ENCODE data around the gene RAB3IL1. TPM values are rescaled to one million over a fixed set of nuclear protein-coding genes. Genes with fewer than 3 reads are reported as not detected.

The RAB3IL1 gene
- total RNA-seq, 1 experiment from 2014 or later, result 7.9 TPM

DNA sequence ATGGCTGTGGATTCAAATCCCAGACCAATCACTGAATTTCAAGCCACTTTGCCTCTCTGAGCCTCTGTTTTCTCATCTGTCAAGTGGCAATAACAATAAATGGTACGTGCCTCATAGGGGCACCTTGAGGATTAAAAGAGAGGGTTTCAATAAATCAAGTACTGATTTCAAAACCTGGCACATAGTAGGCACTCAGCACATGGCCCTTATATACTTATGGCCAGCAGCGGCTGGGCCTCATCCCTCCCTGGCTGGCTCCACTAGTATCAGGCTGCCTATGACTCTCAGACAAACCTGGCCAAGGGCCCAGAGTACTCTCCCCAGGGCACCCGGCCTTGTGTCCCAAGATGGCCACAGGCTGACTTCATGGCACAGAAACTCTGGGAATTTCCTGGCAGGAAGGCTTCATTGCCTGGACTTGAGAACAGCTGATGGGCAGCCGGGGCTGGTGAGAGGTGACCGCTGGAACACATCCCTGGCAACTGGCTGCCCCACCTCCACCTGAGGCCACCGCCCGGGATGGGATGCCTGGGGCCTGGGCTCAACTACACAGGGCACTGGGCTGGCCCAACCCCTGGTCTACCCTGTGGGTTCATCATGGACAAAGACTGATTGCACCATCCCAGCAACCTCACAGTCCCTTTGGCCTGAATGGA is 29.4 kb downstream of the RAB3IL1 start:
- ChIA-PET POLR2A (ENCODE audit: unreplicated experiment) (no interaction called here), CTCF (no interaction called here)
- TF ChIP-seq, protein P1, sequence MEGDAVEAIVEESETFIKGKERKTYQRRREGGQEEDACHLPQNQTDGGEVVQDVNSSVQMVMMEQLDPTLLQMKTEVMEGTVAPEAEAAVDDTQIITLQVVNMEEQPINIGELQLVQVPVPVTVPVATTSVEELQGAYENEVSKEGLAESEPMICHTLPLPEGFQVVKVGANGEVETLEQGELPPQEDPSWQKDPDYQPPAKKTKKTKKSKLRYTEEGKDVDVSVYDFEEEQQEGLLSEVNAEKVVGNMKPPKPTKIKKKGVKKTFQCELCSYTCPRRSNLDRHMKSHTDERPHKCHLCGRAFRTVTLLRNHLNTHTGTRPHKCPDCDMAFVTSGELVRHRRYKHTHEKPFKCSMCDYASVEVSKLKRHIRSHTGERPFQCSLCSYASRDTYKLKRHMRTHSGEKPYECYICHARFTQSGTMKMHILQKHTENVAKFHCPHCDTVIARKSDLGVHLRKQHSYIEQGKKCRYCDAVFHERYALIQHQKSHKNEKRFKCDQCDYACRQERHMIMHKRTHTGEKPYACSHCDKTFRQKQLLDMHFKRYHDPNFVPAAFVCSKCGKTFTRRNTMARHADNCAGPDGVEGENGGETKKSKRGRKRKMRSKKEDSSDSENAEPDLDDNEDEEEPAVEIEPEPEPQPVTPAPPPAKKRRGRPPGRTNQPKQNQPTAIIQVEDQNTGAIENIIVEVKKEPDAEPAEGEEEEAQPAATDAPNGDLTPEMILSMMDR (conservative IDR thresholded peaks at IDR 0.05; ENCODE audit: low read depth, low read length), result no peak
- TF ChIP-seq EZH2 (IDR thresholded peaks at IDR 0.05; ENCODE audit: low read length, unreplicated experiment) (no peak), EZH2phosphoT487 (IDR thresholded peaks at IDR 0.05; ENCODE audit: borderline replicate concordance, low read length) (no peak)
- Histone ChIP-seq H3K9me3 (ENCODE audit: low read length) (no peaks in the 10 kb centered on the region), H4K20me1 (ENCODE audit: low read length) (no peaks in the 10 kb centered on the region), H2AFZ (ENCODE audit: low read length) (no peak overlapping the region), H3K9me2 (replicated peaks; ENCODE audit: low read length) (no peaks in the 10 kb centered on the region), H3K27ac (ENCODE audit: low read length) (no peak overlapping the region), H3K9ac (ENCODE audit: low read length) (no peak overlapping the region), H3K4me1 (ENCODE audit: insufficient read depth, low read length) (peaks cover 12% of the 10 kb centered on the region), H3K4me2 (ENCODE audit: low read length) (no peak overlapping the region), H3F3A (ENCODE audit: low read length, unreplicated experiment) (no peaks in the 10 kb centered on the region), H3K36me3 (ENCODE audit: low read depth, low read length) (no peaks in the 10 kb centered on the region), H3K4me3 (ENCODE audit: low read length) (no peak overlapping the region), H3K79me2 (ENCODE audit: low read length) (peaks cover 10% of the 10 kb centered on the region; the same call in 1 of the 2 replicates), H3K27me3 (ENCODE audit: low read length) (no peaks in the 10 kb centered on the region)
- DNase-seq, result peak; percentile 47
- BruUV-seq (replicated peaks), result no TSS peak
- ATAC-seq, result no peak
- intact Hi-C loops (cut with micrococcal nuclease), result no loop called here

DNA sequence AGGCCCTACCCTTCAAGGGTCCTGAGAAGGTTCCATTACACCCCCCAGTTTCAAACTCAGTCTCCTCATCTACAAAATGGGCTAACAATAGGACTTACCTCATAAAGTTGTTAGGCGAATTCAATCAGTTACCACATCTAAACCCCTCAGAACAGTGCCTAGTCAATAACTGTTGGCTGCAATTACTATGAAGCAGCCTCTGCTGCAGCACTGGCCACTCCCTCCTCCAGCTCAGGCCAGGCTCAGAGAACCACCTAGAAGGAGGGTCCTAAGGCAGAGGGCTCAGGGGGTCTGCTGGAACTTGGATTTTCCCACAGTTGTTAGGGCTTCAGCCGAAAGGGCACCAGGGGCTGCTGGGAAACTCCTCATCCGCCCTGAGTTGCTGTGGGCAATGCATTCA is 30.7 kb downstream of the RAB3IL1 start:
- no peak overlapping the region for H3K4me2 ChIP-seq (ENCODE audit: low read length)
- no peak overlapping the region for H3K9ac ChIP-seq (ENCODE audit: low read length)
- peaks cover 12% of the 10 kb centered on the region for H3K4me1 ChIP-seq (ENCODE audit: insufficient read depth, low read length)
- BruUV-seq (replicated peaks), result no TSS peak
- intact Hi-C loops (cut with micrococcal nuclease), result no loop called here
- no peak overlapping the region for H3K4me3 ChIP-seq (ENCODE audit: low read length)
- H3K36me3 ChIP-seq (ENCODE audit: low read depth, low read length), result no peaks in the 10 kb centered on the region
- TF ChIP-seq, protein P1 (conservative IDR thresholded peaks at IDR 0.05; ENCODE audit: low read depth, low read length), result no peak
- TF ChIP-seq EZH2 (IDR thresholded peaks at IDR 0.05; ENCODE audit: low read length, unreplicated experiment) (no peak), EZH2phosphoT487 (IDR thresholded peaks at IDR 0.05; ENCODE audit: borderline replicate concordance, low read length) (no peak)
- CTCF ChIA-PET, result no interaction called here
- no peak overlapping the region for H2AFZ ChIP-seq (ENCODE audit: low read length)
- H3F3A ChIP-seq (ENCODE audit: low read length, unreplicated experiment), result no peaks in the 10 kb centered on the region
- no peaks in the 10 kb centered on the region for H3K27me3 ChIP-seq (ENCODE audit: low read length)
- no peaks in the 10 kb centered on the region for H4K20me1 ChIP-seq (ENCODE audit: low read length)
- H3K79me2 ChIP-seq (ENCODE audit: low read length), result peaks cover 10% of the 10 kb centered on the region; the same call in 1 of the 2 replicates
- no peak overlapping the region for H3K27ac ChIP-seq (ENCODE audit: low read length)
- no peak for ATAC-seq
- POLR2A ChIA-PET (ENCODE audit: unreplicated experiment), result no interaction called here
- H3K9me3 ChIP-seq (ENCODE audit: low read length), result no peaks in the 10 kb centered on the region
- no peaks in the 10 kb centered on the region for H3K9me2 ChIP-seq (replicated peaks; ENCODE audit: low read length)
- no peak for DNase-seq

DNA sequence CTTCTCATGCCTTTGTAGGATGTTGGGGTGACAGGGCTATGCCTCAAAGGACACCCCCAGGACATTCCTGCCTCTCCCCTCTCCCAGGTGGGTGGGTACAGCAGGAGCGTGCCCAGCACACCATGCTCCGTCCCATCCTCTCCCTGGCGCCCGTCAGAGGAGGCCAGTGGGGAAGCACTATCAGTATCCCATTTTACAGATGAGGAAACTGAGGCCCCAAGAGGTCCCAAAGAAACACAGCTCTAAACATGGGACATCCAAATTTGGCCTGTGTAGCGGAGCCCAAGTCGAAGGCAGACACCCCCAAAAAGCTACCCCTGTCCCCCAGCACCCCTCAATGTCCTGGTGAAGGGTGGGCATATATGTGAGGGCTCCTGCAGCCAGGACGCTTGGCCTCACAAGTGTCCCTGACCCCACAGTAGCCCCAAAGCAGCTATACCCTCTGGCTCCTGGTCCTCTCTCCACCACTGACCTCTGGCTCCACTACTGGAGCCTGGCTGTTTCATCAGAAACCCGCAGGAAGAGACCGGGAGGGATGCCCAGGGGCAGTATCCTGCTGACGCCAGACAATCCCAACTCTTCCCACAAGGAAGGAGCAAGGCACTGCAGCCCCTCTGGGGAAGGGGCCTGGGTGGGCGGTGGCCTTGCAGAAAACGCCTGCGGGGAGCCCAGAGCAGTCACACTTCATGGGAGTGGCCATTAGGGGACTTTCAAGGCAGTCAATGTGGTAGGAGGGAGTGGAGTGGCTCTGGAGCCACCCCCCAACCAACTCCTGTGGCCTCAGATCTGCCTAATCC is 31.4 kb downstream of the RAB3IL1 start:
- H3K27ac ChIP-seq (ENCODE audit: low read length), result no peak overlapping the region
- ChIA-PET POLR2A (ENCODE audit: unreplicated experiment) (no interaction called here), CTCF (no interaction called here)
- H3K4me3 ChIP-seq (ENCODE audit: low read length), result no peak overlapping the region
- H3K27me3 ChIP-seq (ENCODE audit: low read length), result no peaks in the 10 kb centered on the region
- no peak overlapping the region for H2AFZ ChIP-seq (ENCODE audit: low read length)
- no peak overlapping the region for H3K9ac ChIP-seq (ENCODE audit: low read length)
- DNase-seq (no peak), ATAC-seq (no peak)
- H3K9me3 ChIP-seq (ENCODE audit: low read length), result no peaks in the 10 kb centered on the region
- TF ChIP-seq, protein P1 (conservative IDR thresholded peaks at IDR 0.05; ENCODE audit: low read depth, low read length), result no peak
- no peak for TF ChIP-seq EZH2 (IDR thresholded peaks at IDR 0.05; ENCODE audit: low read length, unreplicated experiment)
- TF ChIP-seq EZH2phosphoT487 (IDR thresholded peaks at IDR 0.05; ENCODE audit: borderline replicate concordance, low read length), result no peak
- peaks cover 10% of the 10 kb centered on the region; the same call in 1 of the 2 replicates for H3K79me2 ChIP-seq (ENCODE audit: low read length)
- no peaks in the 10 kb centered on the region for H3F3A ChIP-seq (ENCODE audit: low read length, unreplicated experiment)
- no peaks in the 10 kb centered on the region for H3K9me2 ChIP-seq (replicated peaks; ENCODE audit: low read length)
- BruUV-seq (replicated peaks), result no TSS peak
- no peaks in the 10 kb centered on the region for H3K36me3 ChIP-seq (ENCODE audit: low read depth, low read length)
- H3K4me1 ChIP-seq (ENCODE audit: insufficient read depth, low read length), result peaks cover 12% of the 10 kb centered on the region
- intact Hi-C loops (cut with micrococcal nuclease), result no loop called here
- no peak overlapping the region for H3K4me2 ChIP-seq (ENCODE audit: low read length)
- no peaks in the 10 kb centered on the region for H4K20me1 ChIP-seq (ENCODE audit: low read length)
